Body of pancreas (tissue), 4 donors: Measurements from ENCODE around the gene NCBP2L.

ENCODE experiments used
- POLR2A ChIP-seq, 3 donors: fragments of 450-650 bp; IDR thresholded peaks; one replicate each; pipeline ENCODE4 v1.6.1; 2016; ENCODE audit warnings: antibody characterized with exemption in 3 of 3, mild to moderate bottlenecking in 2 of 3
- TF ChIP-seq, protein P1 (sequence below), 7 experiments: fragments of 450-650 bp in 4 of 7; fragments of 200-600 bp in 3 of 7; sonication (generic) in 3 of 7; IDR thresholded peaks; one replicate each; pipeline ENCODE4 v1.5.1; 2016 to 2019; ENCODE audit warnings: antibody characterized with exemption in 7 of 7

DNA sequence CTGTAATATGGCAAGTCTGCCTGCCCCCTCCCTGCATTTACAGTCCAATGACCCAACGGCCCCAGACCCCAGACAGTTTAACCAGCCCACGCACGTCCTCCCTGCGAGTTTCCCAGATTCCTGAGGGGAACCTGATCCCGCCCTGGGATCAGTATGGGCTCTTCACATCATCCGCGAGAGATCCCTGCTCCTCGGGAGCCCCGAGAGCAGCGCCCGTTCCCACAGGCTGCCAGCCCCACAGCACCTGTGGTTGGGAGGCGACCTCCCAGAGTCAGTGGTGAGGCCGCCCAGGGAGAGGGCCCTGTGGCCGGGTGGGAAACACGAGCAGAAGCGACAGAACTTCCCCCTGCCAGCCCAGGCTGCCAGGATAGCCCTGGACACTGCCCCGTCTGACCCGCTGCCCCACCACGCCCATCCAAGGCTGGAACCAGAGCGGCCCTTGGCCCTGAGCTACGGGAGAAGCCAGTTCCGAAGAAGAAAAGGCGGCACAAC is 34.8 kb upstream of the NCBP2L start:
- TF ChIP-seq, protein P1, sequence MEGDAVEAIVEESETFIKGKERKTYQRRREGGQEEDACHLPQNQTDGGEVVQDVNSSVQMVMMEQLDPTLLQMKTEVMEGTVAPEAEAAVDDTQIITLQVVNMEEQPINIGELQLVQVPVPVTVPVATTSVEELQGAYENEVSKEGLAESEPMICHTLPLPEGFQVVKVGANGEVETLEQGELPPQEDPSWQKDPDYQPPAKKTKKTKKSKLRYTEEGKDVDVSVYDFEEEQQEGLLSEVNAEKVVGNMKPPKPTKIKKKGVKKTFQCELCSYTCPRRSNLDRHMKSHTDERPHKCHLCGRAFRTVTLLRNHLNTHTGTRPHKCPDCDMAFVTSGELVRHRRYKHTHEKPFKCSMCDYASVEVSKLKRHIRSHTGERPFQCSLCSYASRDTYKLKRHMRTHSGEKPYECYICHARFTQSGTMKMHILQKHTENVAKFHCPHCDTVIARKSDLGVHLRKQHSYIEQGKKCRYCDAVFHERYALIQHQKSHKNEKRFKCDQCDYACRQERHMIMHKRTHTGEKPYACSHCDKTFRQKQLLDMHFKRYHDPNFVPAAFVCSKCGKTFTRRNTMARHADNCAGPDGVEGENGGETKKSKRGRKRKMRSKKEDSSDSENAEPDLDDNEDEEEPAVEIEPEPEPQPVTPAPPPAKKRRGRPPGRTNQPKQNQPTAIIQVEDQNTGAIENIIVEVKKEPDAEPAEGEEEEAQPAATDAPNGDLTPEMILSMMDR (IDR thresholded peaks at IDR 0.05), result no peak
- no peak for TF ChIP-seq POLR2A (IDR thresholded peaks at IDR 0.05)
